Measurements from ENCODE around the gene ABI1.

GRCh38 chr10:26807532-26807931 is 53.2 kb downstream of the ABI1 start:
- TF ChIP-seq FIP1L1 (IDR thresholded peaks at IDR 0.05; ENCODE audit: low read depth, low read length, poor library complexity, severe bottlenecking) (no peak), HMG20B (CRISPR knock-in tag; IDR thresholded peaks at IDR 0.05) (no peak), NRF1 (conservative IDR thresholded peaks at IDR 0.05 in 1 of 2, IDR thresholded peaks at IDR 0.05 in 1 of 2) (no peak), ZNF695 (CRISPR knock-in tag; IDR thresholded peaks at IDR 0.05) (no peak), ZFP30 (CRISPR knock-in tag; IDR thresholded peaks at IDR 0.05; ENCODE audit: borderline replicate concordance) (no peak), GATA2 (CRISPR knock-in tag; IDR thresholded peaks at IDR 0.05) (no peak), EZH2 (IDR thresholded peaks at IDR 0.05; ENCODE audit: borderline replicate concordance, low read depth, low read length) (no peak), KDM2B (CRISPR knock-in tag; IDR thresholded peaks at IDR 0.05) (no peak), NFYB (IDR thresholded peaks at IDR 0.05; ENCODE audit: extremely low read depth, insufficient read length) (no peak), POLR2A (conservative IDR thresholded peaks at IDR 0.05) (no peak), CBX1 (IDR thresholded peaks at IDR 0.05; ENCODE audit: low read depth) (no peak), POLR2AphosphoS5 (IDR thresholded peaks at IDR 0.05; ENCODE audit: control insufficient read depth, insufficient read depth, low read depth, low read length) (no peak)
